ENCODE results near the gene ENG.

The ENG gene

DNA sequence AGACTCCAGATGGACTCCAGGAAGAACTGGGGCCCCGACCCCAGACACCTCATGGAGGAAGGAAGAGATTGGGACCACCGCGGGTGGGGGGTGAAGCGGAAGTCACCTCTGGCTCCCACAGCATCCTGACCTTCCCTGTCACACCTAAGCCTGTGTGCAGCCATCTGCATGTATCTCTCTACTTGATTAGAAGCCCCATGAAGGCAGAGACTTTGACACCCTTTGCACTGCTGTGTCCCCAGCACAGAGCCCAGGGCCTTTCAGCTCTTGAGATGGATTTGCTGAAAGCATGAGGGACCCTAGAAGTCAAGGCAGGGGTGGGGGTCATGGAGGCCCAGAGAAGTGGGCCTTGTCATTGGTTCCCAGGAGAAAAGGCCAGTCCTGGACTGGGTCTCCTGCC is 2.8 kb upstream of the ENG start:
- H3K27ac ChIP-seq (ENCODE audit: insufficient read depth in 1 of 2, low read depth in 1 of 2, low read length in 2 of 2, poor library complexity in 1 of 2, severe bottlenecking in 2 of 2): no peak overlapping the region
- WGBS (ENCODE audit: insufficient coverage): 0% methylated on average over 3 of the region's 4 CpGs
- CTCF ChIA-PET: interaction anchor here (0.7 to 5.7 kb wide), 5 partner anchors 12 to 64 kb away, joined by 3 to 29 read pairs (median 3); no protein-coding TSS in a partner anchor

DNA sequence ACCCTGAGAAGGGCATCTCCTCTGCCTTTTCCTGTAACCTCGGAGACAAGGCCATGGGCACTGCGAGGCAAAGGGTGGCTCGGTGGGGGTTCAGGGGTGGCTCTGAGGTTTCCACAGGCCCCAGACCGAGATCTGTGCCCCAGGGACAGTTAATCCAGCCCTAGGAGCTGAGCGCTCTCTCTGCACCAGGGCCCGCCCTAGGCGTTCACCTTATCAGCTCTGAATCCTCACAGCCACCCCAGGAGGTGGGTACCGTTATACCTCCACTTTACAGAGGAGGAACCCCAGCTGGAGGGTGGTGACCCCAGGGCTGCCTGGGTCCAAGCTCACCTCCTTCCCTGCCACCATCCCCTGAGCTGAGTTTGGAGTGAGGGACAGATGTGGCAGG is 2.3 kb upstream of the ENG start:
- POLR2A ChIA-PET: interaction anchor here (1.0 kb wide), 1 partner anchor 64 kb away, joined by 3 read pairs; no protein-coding TSS in a partner anchor
- Histone ChIP-seq H3K4me3 (ENCODE audit: control insufficient read depth in 1 of 7, extremely low read depth in 1 of 7, insufficient read depth in 4 of 7, low read depth in 2 of 7, low read length in 6 of 7) (no peak overlapping the region), H3K27ac (ENCODE audit: insufficient read depth in 1 of 2, low read depth in 1 of 2, low read length in 2 of 2, poor library complexity in 1 of 2, severe bottlenecking in 2 of 2) (no peak overlapping the region), H3K4me1 (ENCODE audit: control extremely low read depth in 1 of 4, control insufficient read depth in 4 of 4, insufficient read depth in 4 of 4, low read length in 3 of 4) (peaks cover 18 to 96% (median 91%) of the 10 kb centered on the region in 4 experiments), H3K36me3 (ENCODE audit: control insufficient read depth in 4 of 4, insufficient read depth in 4 of 4, low read length in 3 of 4) (peaks cover 0 to 4% (median 0%) of the 10 kb centered on the region in 4 experiments), H3K9me3 (ENCODE audit: control extremely low read depth in 1 of 5, control insufficient read depth in 4 of 5, insufficient read depth in 2 of 5, low read depth in 1 of 5, low read length in 4 of 5) (no peaks in the 10 kb centered on the region), H3K27me3 (replicated peaks in 2 of 5; ENCODE audit: control insufficient read depth in 4 of 5, insufficient read depth in 5 of 5, low read length in 4 of 5) (no peaks in the 10 kb centered on the region)
- DNase-seq: no peak
- 74% methylated on average over 8 of the region's 8 CpGs for WGBS (ENCODE audit: insufficient coverage)
- CTCF ChIA-PET: interaction anchor here (1.0 to 5.7 kb wide), 5 partner anchors 13 to 63 kb away, joined by 3 to 62 read pairs (median 5); no protein-coding TSS in a partner anchor

More for the DNA sequence above, 2.8 kb upstream of the ENG start:
- Histone ChIP-seq H3K4me1 (ENCODE audit: control extremely low read depth in 1 of 4, control insufficient read depth in 4 of 4, insufficient read depth in 4 of 4, low read length in 3 of 4) (peaks cover 20 to 96% (median 91%) of the 10 kb centered on the region in 4 experiments), H3K27me3 (replicated peaks in 2 of 5; ENCODE audit: control insufficient read depth in 4 of 5, insufficient read depth in 5 of 5, low read length in 4 of 5) (no peaks in the 10 kb centered on the region), H3K4me3 (ENCODE audit: control insufficient read depth in 1 of 7, extremely low read depth in 1 of 7, insufficient read depth in 4 of 7, low read depth in 2 of 7, low read length in 6 of 7) (peak overlapping the region in 1 of 7 experiments; percentile 33), H3K36me3 (ENCODE audit: control insufficient read depth in 4 of 4, insufficient read depth in 4 of 4, low read length in 3 of 4) (peaks cover 0 to 1% (median 0%) of the 10 kb centered on the region in 4 experiments), H3K9me3 (ENCODE audit: control extremely low read depth in 1 of 5, control insufficient read depth in 4 of 5, insufficient read depth in 2 of 5, low read depth in 1 of 5, low read length in 4 of 5) (no peaks in the 10 kb centered on the region)
- POLR2A ChIA-PET: interaction anchor here (0.9 to 1.0 kb wide), 2 partner anchors 24 to 64 kb away, joined by 3 read pairs; no protein-coding TSS in a partner anchor
- DNase-seq: no peak

DNA sequence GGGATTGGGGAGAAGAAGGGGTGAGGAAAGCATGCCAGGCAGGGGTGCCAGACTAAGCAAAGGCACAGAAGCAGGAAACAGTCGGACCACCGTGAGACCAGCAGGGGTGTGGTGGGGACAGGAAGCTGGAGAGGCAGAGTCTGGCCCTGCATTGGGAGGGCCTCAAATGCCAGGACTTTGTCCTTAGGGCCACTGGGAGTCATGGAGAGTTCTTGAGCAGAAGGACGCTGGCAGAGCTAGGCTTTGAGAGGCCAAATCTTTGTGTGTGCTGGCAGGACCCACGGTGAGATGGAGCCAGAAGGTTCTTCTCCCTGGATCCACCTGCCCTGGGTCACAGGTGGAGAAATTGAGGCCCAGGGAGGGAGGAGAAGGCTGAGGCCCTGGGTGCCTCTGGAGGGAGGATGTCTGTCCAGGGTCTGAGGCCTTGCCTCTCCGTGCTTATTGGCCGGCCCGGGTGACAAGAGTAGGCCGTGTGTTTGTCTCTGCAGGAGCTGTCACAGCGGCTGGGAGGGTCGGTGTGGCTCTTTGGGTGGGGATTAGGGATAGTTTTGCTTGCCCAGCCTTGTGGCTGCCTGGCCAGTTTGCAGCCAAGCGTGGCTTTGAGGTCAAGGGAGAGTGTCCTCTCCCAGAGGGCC is 1.8 kb upstream of the ENG start:
- H3K4me3 ChIP-seq (ENCODE audit: control insufficient read depth in 1 of 7, extremely low read depth in 1 of 7, insufficient read depth in 4 of 7, low read depth in 2 of 7, low read length in 6 of 7): peak overlapping the region in 1 of 7 experiments; percentile 39
- CTCF ChIA-PET: interaction anchor here (1.0 to 5.7 kb wide), 6 partner anchors 8 to 68 kb away, joined by 3 to 62 read pairs (median 17); no protein-coding TSS in a partner anchor
- WGBS (ENCODE audit: insufficient coverage): 60% methylated on average over 7 of the region's 11 CpGs
- peaks cover 13 to 93% (median 88%) of the 10 kb centered on the region in 4 experiments for H3K4me1 ChIP-seq (ENCODE audit: control extremely low read depth in 1 of 4, control insufficient read depth in 4 of 4, insufficient read depth in 4 of 4, low read length in 3 of 4)
- no peaks in the 10 kb centered on the region for H3K9me3 ChIP-seq (ENCODE audit: control extremely low read depth in 1 of 5, control insufficient read depth in 4 of 5, insufficient read depth in 2 of 5, low read depth in 1 of 5, low read length in 4 of 5)
- no peak overlapping the region for H3K27ac ChIP-seq (ENCODE audit: insufficient read depth in 1 of 2, low read depth in 1 of 2, low read length in 2 of 2, poor library complexity in 1 of 2, severe bottlenecking in 2 of 2)
- no peaks in the 10 kb centered on the region for H3K27me3 ChIP-seq (replicated peaks in 2 of 5; ENCODE audit: control insufficient read depth in 4 of 5, insufficient read depth in 5 of 5, low read length in 4 of 5)
- peaks cover 0 to 4% (median 0%) of the 10 kb centered on the region in 4 experiments for H3K36me3 ChIP-seq (ENCODE audit: control insufficient read depth in 4 of 4, insufficient read depth in 4 of 4, low read length in 3 of 4)
- no peak for DNase-seq
- POLR2A ChIA-PET: interaction anchor here (0.6 to 1.0 kb wide), 2 partner anchors 11 to 63 kb away, joined by 3 to 4 read pairs; no protein-coding TSS in a partner anchor

DNA sequence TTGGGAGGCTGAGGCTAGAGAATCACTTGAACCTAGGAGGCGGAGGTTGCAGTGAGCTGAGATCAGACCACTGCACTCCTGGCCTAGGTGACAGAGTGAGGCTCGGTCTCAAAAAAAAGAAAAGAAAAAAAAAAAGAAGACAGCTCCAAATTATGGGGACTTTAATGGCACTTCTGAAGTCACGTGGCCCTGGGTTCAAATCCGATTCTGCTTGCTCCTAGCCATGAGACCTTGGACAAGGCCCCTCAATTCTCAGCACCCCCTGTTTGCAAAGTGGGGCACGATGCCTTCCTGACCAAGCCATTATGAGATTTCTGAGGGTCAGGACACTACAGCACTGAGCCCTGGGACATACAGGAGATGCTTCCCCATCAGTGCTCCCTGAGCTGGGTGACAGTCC is 1.1 kb upstream of the ENG start:
- H3K9me3 ChIP-seq (ENCODE audit: control extremely low read depth in 1 of 5, control insufficient read depth in 4 of 5, insufficient read depth in 2 of 5, low read depth in 1 of 5, low read length in 4 of 5): peaks cover 0 to 2% (median 0%) of the 10 kb centered on the region in 5 experiments
- no peak for DNase-seq
- no peak overlapping the region for H3K27ac ChIP-seq (ENCODE audit: insufficient read depth in 1 of 2, low read depth in 1 of 2, low read length in 2 of 2, poor library complexity in 1 of 2, severe bottlenecking in 2 of 2)
- WGBS (ENCODE audit: insufficient coverage): 96% methylated on average over 5 of the region's 5 CpGs
- POLR2A ChIA-PET: interaction anchor here (0.6 kb wide), 1 partner anchor 10 kb away, joined by 4 read pairs; no protein-coding TSS in a partner anchor
- peaks cover 12 to 86% (median 81%) of the 10 kb centered on the region in 4 experiments for H3K4me1 ChIP-seq (ENCODE audit: control extremely low read depth in 1 of 4, control insufficient read depth in 4 of 4, insufficient read depth in 4 of 4, low read length in 3 of 4)
- no peaks in the 10 kb centered on the region for H3K27me3 ChIP-seq (replicated peaks in 2 of 5; ENCODE audit: control insufficient read depth in 4 of 5, insufficient read depth in 5 of 5, low read length in 4 of 5)
- CTCF ChIA-PET: interaction anchor here (0.7 to 5.7 kb wide), 9 partner anchors 9 to 73 kb away, joined by 3 to 62 read pairs (median 4); no protein-coding TSS in a partner anchor
- H3K4me3 ChIP-seq (ENCODE audit: control insufficient read depth in 1 of 7, extremely low read depth in 1 of 7, insufficient read depth in 4 of 7, low read depth in 2 of 7, low read length in 6 of 7): no peak overlapping the region
- peaks cover 2 to 8% (median 2%) of the 10 kb centered on the region in 4 experiments for H3K36me3 ChIP-seq (ENCODE audit: control insufficient read depth in 4 of 4, insufficient read depth in 4 of 4, low read length in 3 of 4)

DNA sequence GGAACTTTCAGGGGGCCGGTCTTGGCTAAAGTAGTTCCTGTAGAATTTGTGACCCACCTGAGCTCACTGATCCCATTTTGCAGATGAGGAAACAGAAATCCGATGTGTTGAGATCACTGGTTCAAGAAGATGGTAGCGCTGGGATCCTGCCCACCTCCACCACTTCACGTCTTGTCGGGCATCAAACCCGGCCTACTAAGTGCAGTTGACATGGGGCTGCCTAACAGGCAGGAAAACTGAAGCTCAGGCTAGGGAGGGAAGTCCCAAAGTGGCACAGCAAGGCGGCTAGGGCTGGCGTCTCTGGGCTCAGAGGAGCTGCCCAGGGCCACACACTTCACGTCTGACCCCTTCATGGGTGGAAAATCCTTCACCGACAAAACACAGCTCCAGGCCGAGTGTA is 502 bp upstream of the ENG start:
- Histone ChIP-seq H3K9me3 (ENCODE audit: control extremely low read depth in 1 of 5, control insufficient read depth in 4 of 5, insufficient read depth in 2 of 5, low read depth in 1 of 5, low read length in 4 of 5) (peaks cover 0 to 6% (median 5%) of the 10 kb centered on the region in 5 experiments), H3K4me3 (ENCODE audit: control insufficient read depth in 1 of 7, extremely low read depth in 1 of 7, insufficient read depth in 4 of 7, low read depth in 2 of 7, low read length in 6 of 7) (peak overlapping the region in 4 of 7 experiments; percentile 40 to 84 (median 64)), H3K4me1 (ENCODE audit: control extremely low read depth in 1 of 4, control insufficient read depth in 4 of 4, insufficient read depth in 4 of 4, low read length in 3 of 4) (peaks cover 12 to 80% (median 75%) of the 10 kb centered on the region in 4 experiments), H3K36me3 (ENCODE audit: control insufficient read depth in 4 of 4, insufficient read depth in 4 of 4, low read length in 3 of 4) (peaks cover 2 to 14% (median 7%) of the 10 kb centered on the region in 4 experiments), H3K27ac (ENCODE audit: insufficient read depth in 1 of 2, low read depth in 1 of 2, low read length in 2 of 2, poor library complexity in 1 of 2, severe bottlenecking in 2 of 2) (peak overlapping the region in 1 of 2 experiments; percentile 0), H3K27me3 (replicated peaks in 2 of 5; ENCODE audit: control insufficient read depth in 4 of 5, insufficient read depth in 5 of 5, low read length in 4 of 5) (no peaks in the 10 kb centered on the region)
- 73% methylated on average over 11 of the region's 11 CpGs for WGBS (ENCODE audit: insufficient coverage)
- POLR2A ChIA-PET: no interaction called here
- CTCF ChIA-PET: interaction anchor here (0.7 to 5.7 kb wide), 8 partner anchors 9 to 84 kb away, joined by 3 to 62 read pairs (median 4); no protein-coding TSS in a partner anchor
- DNase-seq: no peak

DNA sequence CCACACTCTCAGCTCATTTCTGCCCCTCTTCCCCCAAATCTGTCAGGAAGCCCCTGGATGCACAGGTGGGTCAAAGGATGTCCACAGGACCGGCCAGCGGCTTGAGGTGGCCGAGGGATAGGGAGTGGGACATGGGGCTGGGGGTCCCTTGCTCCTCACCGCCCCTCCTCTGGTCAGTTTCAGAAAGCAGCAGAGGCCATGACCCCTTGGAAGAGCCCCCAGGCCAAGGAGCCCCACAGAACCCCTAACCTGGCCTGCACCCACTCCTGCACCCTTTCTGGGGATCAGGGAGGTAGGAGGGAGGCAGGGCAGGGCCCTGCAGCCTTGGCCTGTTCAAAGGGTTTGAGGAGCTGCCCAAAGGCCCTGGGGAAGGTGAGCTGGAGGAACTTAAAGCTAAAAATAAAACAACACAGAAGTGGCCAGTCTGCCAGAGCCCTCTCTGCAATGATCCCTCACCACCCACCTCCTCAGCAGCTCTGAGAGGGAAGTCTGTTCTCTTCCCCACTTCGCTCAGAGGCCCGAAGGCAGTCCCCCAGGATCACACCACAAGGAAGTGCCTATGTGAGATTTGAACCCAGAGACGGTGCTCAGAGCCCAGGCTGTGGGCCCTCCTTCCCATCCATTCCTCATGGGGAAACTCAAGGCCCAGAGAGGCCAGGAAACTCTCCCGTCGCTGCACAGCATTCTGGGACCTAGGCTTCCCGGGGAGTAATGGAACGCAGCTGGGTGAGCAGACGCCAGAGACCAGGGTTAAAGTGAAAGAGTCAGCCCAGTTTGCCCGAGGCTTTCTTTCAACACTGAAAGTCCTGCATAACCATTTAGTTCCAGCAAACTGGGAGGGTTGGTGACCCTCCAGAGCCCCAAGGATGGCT is 910 bp downstream of the ENG start:
- 10% methylated on average over 9 of the region's 13 CpGs for WGBS (ENCODE audit: insufficient coverage)
- ChIA-PET CTCF (interaction anchor here (0.5 to 5.7 kb wide), 8 partner anchors 11 to 189 kb away, joined by 3 to 62 read pairs (median 6); partner anchors contain the start of gene CDK9), POLR2A (interaction anchor here (1.1 to 1.5 kb wide), 5 partner anchors 8 to 29 kb away, joined by 3 to 5 read pairs (median 4); no protein-coding TSS in a partner anchor)
- Histone ChIP-seq H3K27me3 (replicated peaks in 2 of 5; ENCODE audit: control insufficient read depth in 4 of 5, insufficient read depth in 5 of 5, low read length in 4 of 5) (no peaks in the 10 kb centered on the region), H3K36me3 (ENCODE audit: control insufficient read depth in 4 of 4, insufficient read depth in 4 of 4, low read length in 3 of 4) (peaks cover 5 to 27% (median 18%) of the 10 kb centered on the region in 4 experiments), H3K4me1 (ENCODE audit: control extremely low read depth in 1 of 4, control insufficient read depth in 4 of 4, insufficient read depth in 4 of 4, low read length in 3 of 4) (peaks cover 5 to 69% (median 65%) of the 10 kb centered on the region in 4 experiments), H3K9me3 (ENCODE audit: control extremely low read depth in 1 of 5, control insufficient read depth in 4 of 5, insufficient read depth in 2 of 5, low read depth in 1 of 5, low read length in 4 of 5) (peaks cover 0 to 19% (median 17%) of the 10 kb centered on the region in 5 experiments), H3K27ac (ENCODE audit: insufficient read depth in 1 of 2, low read depth in 1 of 2, low read length in 2 of 2, poor library complexity in 1 of 2, severe bottlenecking in 2 of 2) (peak overlapping the region; percentile 46 to 67), H3K4me3 (ENCODE audit: control insufficient read depth in 1 of 7, extremely low read depth in 1 of 7, insufficient read depth in 4 of 7, low read depth in 2 of 7, low read length in 6 of 7) (peak overlapping the region; percentile 15 to 84 (median 78))
- DNase-seq: no peak

Measured in common myeloid progenitor, CD34-positive (primary cell).